SW480 (cell line): ENCODE data around the gene WWP2.

Experiments
- DNase-seq: peaks from one replicate; pipeline ENCODE4 v3.0.0-alpha.2; 2016; ENCODE audit warnings: low spot score

Gene WWP2

GRCh38 chr16:69927056-69927757 lies 165.1 kb downstream of the WWP2 start:
- no peak for DNase-seq

GRCh38 chr16:69928856-69929400 lies 166.8 kb downstream of the WWP2 start:
- no peak for DNase-seq

- DNase-seq: no peak
Measured at GRCh38 chr16:69929480-69929879, 167.3 kb downstream of the WWP2 start.

GRCh38 chr16:69930117-69930776 lies 168.1 kb downstream of the WWP2 start:
- DNase-seq: peak; percentile 29

GRCh38 chr16:69931631-69932030 lies 169.5 kb downstream of the WWP2 start:
- no peak for DNase-seq

GRCh38 chr16:69932228-69932627 lies 170.1 kb downstream of the WWP2 start:
- DNase-seq: no peak

- DNase-seq: no peak
Measured at GRCh38 chr16:69932691-69933392, 170.7 kb downstream of the WWP2 start.

GRCh38 chr16:69934044-69934443 lies 171.9 kb downstream of the WWP2 start:
- DNase-seq: no peak

GRCh38 chr16:69934751-69935150 lies 172.6 kb downstream of the WWP2 start:
- no peak for DNase-seq

GRCh38 chr16:69935278-69935711 lies 173.2 kb downstream of the WWP2 start:
- DNase-seq: no peak

- DNase-seq: no peak
Measured at GRCh38 chr16:69935740-69936139, 173.6 kb downstream of the WWP2 start.

GRCh38 chr16:69936252-69936651 lies 174.1 kb downstream of the WWP2 start:
- DNase-seq: no peak

GRCh38 chr16:69936751-69937211 lies 174.6 kb downstream of the WWP2 start:
- no peak for DNase-seq

- DNase-seq: no peak
Measured at GRCh38 chr16:69937465-69937951, 175.4 kb downstream of the WWP2 start.

- no peak for DNase-seq
Measured at GRCh38 chr16:69938981-69939820, 177.1 kb downstream of the WWP2 start.

- DNase-seq: no peak
Measured at GRCh38 chr16:69939821-69940585, 177.9 kb downstream of the WWP2 start.

GRCh38 chr16:69940676-69941075 lies 178.5 kb downstream of the WWP2 start:
- no peak for DNase-seq

GRCh38 chr16:69941251-69942098 lies 179.3 kb downstream of the WWP2 start:
- no peak for DNase-seq

GRCh38 chr16:69942099-69942491 lies 180.0 kb downstream of the WWP2 start:
- no peak for DNase-seq

GRCh38 chr16:69942627-69943170 lies 180.6 kb downstream of the WWP2 start:
- no peak for DNase-seq
